Measurements from ENCODE around the gene ZNF776.

- no peak for TF ChIP-seq CTCF (IDR thresholded peaks at IDR 0.05; ENCODE audit: poor library complexity, severe bottlenecking)
- TF ChIP-seq POLR2AphosphoS5 (IDR thresholded peaks at IDR 0.05), result peak; percentile 79
- TF ChIP-seq EZH2 (IDR thresholded peaks at IDR 0.05; ENCODE audit: borderline replicate concordance, insufficient read depth, low read length, poor library complexity, severe bottlenecking), result no peak
- peak; percentile 42 for TF ChIP-seq EP300 (conservative IDR thresholded peaks at IDR 0.05; ENCODE audit: poor library complexity, severe bottlenecking)
- TF ChIP-seq TAF1 (IDR thresholded peaks at IDR 0.05; ENCODE audit: low read depth), result peak; percentile 76
- TF ChIP-seq SMC3 (conservative IDR thresholded peaks at IDR 0.05; ENCODE audit: poor library complexity), result peak; percentile 27
- TF ChIP-seq RAD21 (conservative IDR thresholded peaks at IDR 0.05), result no peak
- TF ChIP-seq, protein P1, sequence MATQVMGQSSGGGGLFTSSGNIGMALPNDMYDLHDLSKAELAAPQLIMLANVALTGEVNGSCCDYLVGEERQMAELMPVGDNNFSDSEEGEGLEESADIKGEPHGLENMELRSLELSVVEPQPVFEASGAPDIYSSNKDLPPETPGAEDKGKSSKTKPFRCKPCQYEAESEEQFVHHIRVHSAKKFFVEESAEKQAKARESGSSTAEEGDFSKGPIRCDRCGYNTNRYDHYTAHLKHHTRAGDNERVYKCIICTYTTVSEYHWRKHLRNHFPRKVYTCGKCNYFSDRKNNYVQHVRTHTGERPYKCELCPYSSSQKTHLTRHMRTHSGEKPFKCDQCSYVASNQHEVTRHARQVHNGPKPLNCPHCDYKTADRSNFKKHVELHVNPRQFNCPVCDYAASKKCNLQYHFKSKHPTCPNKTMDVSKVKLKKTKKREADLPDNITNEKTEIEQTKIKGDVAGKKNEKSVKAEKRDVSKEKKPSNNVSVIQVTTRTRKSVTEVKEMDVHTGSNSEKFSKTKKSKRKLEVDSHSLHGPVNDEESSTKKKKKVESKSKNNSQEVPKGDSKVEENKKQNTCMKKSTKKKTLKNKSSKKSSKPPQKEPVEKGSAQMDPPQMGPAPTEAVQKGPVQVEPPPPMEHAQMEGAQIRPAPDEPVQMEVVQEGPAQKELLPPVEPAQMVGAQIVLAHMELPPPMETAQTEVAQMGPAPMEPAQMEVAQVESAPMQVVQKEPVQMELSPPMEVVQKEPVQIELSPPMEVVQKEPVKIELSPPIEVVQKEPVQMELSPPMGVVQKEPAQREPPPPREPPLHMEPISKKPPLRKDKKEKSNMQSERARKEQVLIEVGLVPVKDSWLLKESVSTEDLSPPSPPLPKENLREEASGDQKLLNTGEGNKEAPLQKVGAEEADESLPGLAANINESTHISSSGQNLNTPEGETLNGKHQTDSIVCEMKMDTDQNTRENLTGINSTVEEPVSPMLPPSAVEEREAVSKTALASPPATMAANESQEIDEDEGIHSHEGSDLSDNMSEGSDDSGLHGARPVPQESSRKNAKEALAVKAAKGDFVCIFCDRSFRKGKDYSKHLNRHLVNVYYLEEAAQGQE (IDR thresholded peaks at IDR 0.05; ENCODE audit: borderline replicate concordance), result peak; percentile 83
- TF ChIP-seq MXI1 (conservative IDR thresholded peaks at IDR 0.05; ENCODE audit: poor library complexity, severe bottlenecking), result peak; percentile 65
Observed at GRCh38 chr19:57708641-57709361, 37.8 kb upstream of the ZNF776 start, which contains the start of gene ZNF154.
